Left ventricle myocardium inferior (tissue), 1 donor: Measurements from ENCODE around the gene MKS1. TPM values are rescaled to one million over a fixed set of nuclear protein-coding genes. Genes with fewer than 3 reads are reported as not detected.

Experiments used
- DNase-seq: peaks from one replicate; pipeline ENCODE4 v3.0.0-alpha.2; 2020
- H3K27ac ChIP-seq: fragments of 200-600 bp; replicated peaks from 2 replicates; pipeline ENCODE4 v1.8.0; 2021
- H3K27me3 ChIP-seq: fragments of 200-600 bp; 2 replicates; pipeline ENCODE4 v1.8.0; 2021; ENCODE audit warnings: low read depth
- H3K36me3 ChIP-seq: fragments of 200-600 bp; 2 replicates; pipeline ENCODE4 v1.8.0; 2021
- H3K4me1 ChIP-seq: fragments of 200-600 bp; 2 replicates; pipeline ENCODE4 v1.8.0; 2021
- H3K4me3 ChIP-seq: fragments of 200-600 bp; 2 replicates; pipeline ENCODE4 v1.8.0; 2021; ENCODE audit warnings: mild to moderate bottlenecking, moderate library complexity
- H3K9me3 ChIP-seq: fragments of 200-600 bp; replicated peaks from 2 replicates; pipeline ENCODE4 v1.8.0; 2021
- intact Hi-C: fragments of 100-400 bp; cut with micrococcal nuclease; formaldehyde crosslinking; loops from one replicate; pipeline ENCODE4 v1.11.0; 2022
- total RNA-seq: library from RNA; stranded (reverse); fragmentation: NEBNext Ultra II Directional; extraction: Animal tissue kit (Norgen Biotek cat#: 25700); gene quantifications from one replicate; pipeline ENCODE4 v1.2.1, GENCODE V29; 2021
- TF ChIP-seq, protein P1 (sequence below): fragments of 200-600 bp; IDR thresholded peaks from 2 replicates; pipeline ENCODE4 v1.8.0; 2021; ENCODE audit warnings: antibody characterized with exemption, mild to moderate bottlenecking, borderline replicate concordance
- donor health status: DM: no; HTN: yes; CAD: no; lungs with severe emphysema.

MKS1 gene
- total RNA-seq, 1 donor from 2014 or later, result 10.8 TPM

DNA sequence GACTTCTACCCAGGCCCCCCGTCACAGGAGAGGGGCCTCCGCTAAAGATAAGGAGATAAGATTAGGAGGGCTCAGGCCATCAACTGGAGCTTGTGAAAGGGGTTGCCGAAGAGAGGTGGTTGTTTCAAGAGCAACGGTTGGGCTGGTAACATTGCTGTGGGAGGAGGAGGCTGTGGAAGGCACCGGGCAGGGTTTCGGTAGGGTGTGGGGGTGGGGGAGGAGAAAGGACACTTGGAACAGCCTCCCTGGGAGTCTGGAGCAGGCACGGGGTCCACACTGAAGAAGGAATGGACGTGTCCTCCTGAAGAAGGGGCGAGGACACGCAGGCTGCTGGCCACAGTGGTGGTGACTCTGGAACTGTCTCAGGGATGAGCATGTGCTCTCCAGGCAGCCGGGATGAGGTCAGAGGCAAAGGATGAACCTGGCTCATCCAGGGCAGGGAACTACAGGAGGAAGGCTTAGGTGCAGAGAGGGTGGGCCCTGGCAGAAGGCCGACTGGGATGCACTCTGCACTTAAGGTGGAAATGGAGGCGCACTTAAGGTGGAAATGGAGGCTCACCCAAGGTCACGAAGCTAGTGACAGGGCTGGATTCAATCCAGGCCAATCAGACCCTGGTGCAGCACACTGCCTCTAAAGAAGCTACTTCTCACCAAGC is 27.7 kb downstream of the MKS1 start:
- intact Hi-C loops, result no loop called here
- H3K9me3 ChIP-seq, result no peaks in the 10 kb centered on the region
- TF ChIP-seq, protein P1, sequence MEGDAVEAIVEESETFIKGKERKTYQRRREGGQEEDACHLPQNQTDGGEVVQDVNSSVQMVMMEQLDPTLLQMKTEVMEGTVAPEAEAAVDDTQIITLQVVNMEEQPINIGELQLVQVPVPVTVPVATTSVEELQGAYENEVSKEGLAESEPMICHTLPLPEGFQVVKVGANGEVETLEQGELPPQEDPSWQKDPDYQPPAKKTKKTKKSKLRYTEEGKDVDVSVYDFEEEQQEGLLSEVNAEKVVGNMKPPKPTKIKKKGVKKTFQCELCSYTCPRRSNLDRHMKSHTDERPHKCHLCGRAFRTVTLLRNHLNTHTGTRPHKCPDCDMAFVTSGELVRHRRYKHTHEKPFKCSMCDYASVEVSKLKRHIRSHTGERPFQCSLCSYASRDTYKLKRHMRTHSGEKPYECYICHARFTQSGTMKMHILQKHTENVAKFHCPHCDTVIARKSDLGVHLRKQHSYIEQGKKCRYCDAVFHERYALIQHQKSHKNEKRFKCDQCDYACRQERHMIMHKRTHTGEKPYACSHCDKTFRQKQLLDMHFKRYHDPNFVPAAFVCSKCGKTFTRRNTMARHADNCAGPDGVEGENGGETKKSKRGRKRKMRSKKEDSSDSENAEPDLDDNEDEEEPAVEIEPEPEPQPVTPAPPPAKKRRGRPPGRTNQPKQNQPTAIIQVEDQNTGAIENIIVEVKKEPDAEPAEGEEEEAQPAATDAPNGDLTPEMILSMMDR, result no peak
- H3K27ac ChIP-seq, result no peak overlapping the region
- peaks cover 90% of the 10 kb centered on the region for H3K27me3 ChIP-seq
- no peak overlapping the region for H3K4me3 ChIP-seq
- peaks cover 8% of the 10 kb centered on the region for H3K4me1 ChIP-seq
- DNase-seq, result no peak
- H3K36me3 ChIP-seq, result no peaks in the 10 kb centered on the region

DNA sequence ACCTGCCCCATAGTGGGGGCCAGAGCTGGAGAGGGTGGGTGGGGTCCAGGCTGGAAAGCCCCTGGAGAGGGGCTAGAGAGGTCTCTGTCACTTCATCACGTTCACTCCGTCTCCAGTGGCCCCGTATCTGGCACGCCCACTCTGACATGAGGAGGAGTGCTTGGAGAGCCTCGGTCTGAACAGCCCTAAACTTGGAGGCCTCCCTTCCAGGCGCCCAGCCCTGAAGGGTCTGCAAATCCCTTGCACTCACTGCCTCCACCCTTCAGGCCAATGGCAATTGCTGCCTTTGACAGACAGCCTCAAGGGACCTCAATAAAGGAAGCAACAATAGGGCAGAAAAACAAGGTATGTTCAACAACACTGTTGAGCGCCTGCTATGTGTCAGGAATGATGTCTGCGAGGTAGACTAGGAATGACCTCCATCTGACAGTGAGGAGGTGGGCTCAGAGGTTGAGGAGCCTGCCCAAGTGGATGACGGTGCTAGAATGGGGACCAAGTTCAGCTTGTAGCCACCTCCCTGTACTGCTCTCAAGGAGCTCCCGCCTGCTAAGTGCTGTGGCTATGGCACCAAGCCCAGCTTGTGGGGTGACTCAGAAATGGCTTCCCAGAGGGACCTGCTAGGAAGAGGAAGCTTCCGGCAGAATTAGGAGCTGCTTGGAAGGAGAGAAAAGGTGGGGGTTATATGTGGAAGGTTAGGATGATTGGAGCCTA is 29.5 kb downstream of the MKS1 start:
- H3K27ac ChIP-seq, result no peak overlapping the region
- no peaks in the 10 kb centered on the region for H3K9me3 ChIP-seq
- intact Hi-C loops, result no loop called here
- TF ChIP-seq, protein P1, result no peak
- H3K27me3 ChIP-seq, result peaks cover 87% of the 10 kb centered on the region
- H3K4me1 ChIP-seq, result peaks cover 8% of the 10 kb centered on the region
- DNase-seq, result peak; percentile 26
- H3K4me3 ChIP-seq, result no peak overlapping the region
- H3K36me3 ChIP-seq, result no peaks in the 10 kb centered on the region

DNA sequence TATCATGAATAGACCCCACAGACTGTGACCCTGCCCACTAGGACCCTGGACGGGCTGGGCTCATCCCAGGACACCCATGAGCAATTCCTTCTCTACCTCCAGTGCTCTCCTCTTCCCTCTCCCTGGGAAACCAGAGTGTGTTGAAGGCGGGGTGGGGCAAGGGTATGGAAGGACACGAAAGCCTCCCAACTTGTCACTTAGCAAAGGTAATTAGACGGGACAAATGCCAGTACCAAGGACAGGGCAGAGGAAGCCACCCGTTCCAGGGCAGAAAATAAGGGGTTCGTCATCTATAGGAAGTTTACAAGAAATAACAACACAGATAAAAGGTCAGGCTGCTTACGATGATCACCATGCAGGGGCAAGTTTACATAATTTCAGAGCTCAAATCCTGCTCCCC is 31.4 kb downstream of the MKS1 start:
- H3K4me1 ChIP-seq, result peaks cover 8% of the 10 kb centered on the region
- DNase-seq, result no peak
- no peak overlapping the region for H3K27ac ChIP-seq
- H3K36me3 ChIP-seq, result no peaks in the 10 kb centered on the region
- no peak overlapping the region for H3K4me3 ChIP-seq
- no peaks in the 10 kb centered on the region for H3K9me3 ChIP-seq
- TF ChIP-seq, protein P1, result no peak
- peaks cover 68% of the 10 kb centered on the region for H3K27me3 ChIP-seq
- intact Hi-C loops, result no loop called here

DNA sequence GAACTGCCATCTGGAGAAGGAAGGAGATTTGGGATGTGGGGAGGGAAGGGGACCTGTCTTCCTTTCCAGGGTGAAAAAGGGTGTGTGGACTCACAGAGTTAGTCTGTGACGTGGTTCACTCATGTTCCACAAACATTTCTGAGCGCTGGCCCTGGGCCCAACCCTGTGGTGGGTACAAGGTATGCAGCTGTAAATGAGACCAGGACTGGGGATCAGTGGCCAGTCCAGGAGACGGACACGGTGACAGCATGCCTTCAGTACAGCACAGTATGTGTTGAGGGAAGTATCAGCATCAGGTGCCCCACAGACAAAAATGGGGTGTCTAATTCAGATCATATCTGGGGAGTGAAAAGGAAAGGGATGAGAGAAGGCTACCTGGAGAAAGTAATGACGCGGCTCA is 32.0 kb downstream of the MKS1 start:
- peaks cover 62% of the 10 kb centered on the region for H3K27me3 ChIP-seq
- no peaks in the 10 kb centered on the region for H3K36me3 ChIP-seq
- intact Hi-C loops, result no loop called here
- TF ChIP-seq, protein P1, result no peak
- H3K27ac ChIP-seq, result no peak overlapping the region
- DNase-seq, result no peak
- H3K9me3 ChIP-seq, result no peaks in the 10 kb centered on the region
- no peak overlapping the region for H3K4me3 ChIP-seq
- peaks cover 8% of the 10 kb centered on the region for H3K4me1 ChIP-seq

DNA sequence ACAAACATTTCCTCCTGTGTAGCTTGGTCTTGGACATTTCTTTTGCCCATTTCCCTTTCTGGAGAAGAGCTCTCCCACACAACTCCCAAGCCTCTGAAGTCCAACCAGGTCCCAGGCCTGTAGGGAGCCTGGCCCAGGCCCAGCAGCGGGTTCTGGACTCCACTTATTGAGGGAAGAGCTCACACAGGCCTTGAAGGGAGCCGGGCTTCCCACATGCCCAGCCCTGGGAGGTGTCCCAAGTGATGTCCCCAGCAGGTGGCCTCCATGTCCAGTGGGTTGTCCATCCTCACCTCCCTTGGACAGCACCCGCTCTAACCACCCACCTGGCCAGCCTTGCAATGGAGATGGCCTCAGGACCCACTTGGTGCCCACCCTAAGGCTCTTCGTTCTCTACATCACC is 32.5 kb downstream of the MKS1 start:
- peaks cover 8% of the 10 kb centered on the region for H3K4me1 ChIP-seq
- no peak overlapping the region for H3K27ac ChIP-seq
- DNase-seq, result no peak
- TF ChIP-seq, protein P1, result no peak
- intact Hi-C loops, result no loop called here
- H3K27me3 ChIP-seq, result peaks cover 57% of the 10 kb centered on the region
- H3K9me3 ChIP-seq, result no peaks in the 10 kb centered on the region
- no peaks in the 10 kb centered on the region for H3K36me3 ChIP-seq
- no peak overlapping the region for H3K4me3 ChIP-seq
